OCI-LY3 (cell line): ENCODE measurements around the gene NEURL1.

Source experiments
- CTCF ChIP-seq: fragments of 200-600, 300-600 bp; sonication (generic); IDR thresholded peaks from 2 replicates; pipeline ENCODE4 v1.5.1; 2014; ENCODE audit warnings: antibody characterized with exemption, low read length, low read depth
- EZH2phosphoT487 ChIP-seq: fragments of 200-600 bp; shearing (Covaris generic); IDR thresholded peaks from 2 replicates; pipeline ENCODE4 v1.6.1; 2018; ENCODE audit warnings: antibody characterized with exemption, mixed run types, low read depth

GRCh38 chr10:103454026-103454425, 39.5 kb upstream of the NEURL1 start:
- no peak for TF ChIP-seq CTCF
- no peak for TF ChIP-seq EZH2phosphoT487
